IPS-18c (cell line): ENCODE measurements around the gene ZNF407.

Experiments
- H3K4me3 ChIP-seq: 2 replicates; pipeline ENCODE4 v1.7.0; 2013; ENCODE audit warnings: low read depth, mild to moderate bottlenecking, low read length, moderate library complexity; ENCODE audit not compliant: insufficient read depth
- H3K9me3 ChIP-seq: one replicate; pipeline ENCODE4 v1.6.1; 2013; ENCODE audit warnings: mild to moderate bottlenecking, low read length, moderate library complexity; ENCODE audit not compliant: control insufficient read depth, insufficient read depth

ZNF407 gene

GRCh38 chr18:75031717-75032317, 434.1 kb downstream of the ZNF407 start:
- Histone ChIP-seq H3K4me3 (no peak overlapping the region), H3K9me3 (no peaks in the 10 kb centered on the region)

- Histone ChIP-seq H3K4me3 (no peak overlapping the region), H3K9me3 (no peaks in the 10 kb centered on the region)
These were observed 435.8 kb downstream of the ZNF407 start for GRCh38 chr18:75033516-75033915.

- Histone ChIP-seq H3K9me3 (no peaks in the 10 kb centered on the region), H3K4me3 (no peak overlapping the region)
These were observed 437.3 kb downstream of the ZNF407 start for GRCh38 chr18:75034937-75035336.

- Histone ChIP-seq H3K4me3 (no peak overlapping the region), H3K9me3 (no peaks in the 10 kb centered on the region)
These were observed 438.3 kb downstream of the ZNF407 start for GRCh38 chr18:75035928-75036327.

- Histone ChIP-seq H3K9me3 (no peaks in the 10 kb centered on the region), H3K4me3 (no peak overlapping the region)
These were observed 439.4 kb downstream of the ZNF407 start for GRCh38 chr18:75036917-75037688.

GRCh38 chr18:75037689-75037955, 440.0 kb downstream of the ZNF407 start:
- Histone ChIP-seq H3K9me3 (no peaks in the 10 kb centered on the region), H3K4me3 (no peak overlapping the region)

GRCh38 chr18:75041586-75041985, 443.9 kb downstream of the ZNF407 start:
- no peaks in the 10 kb centered on the region for H3K9me3 ChIP-seq
- no peak overlapping the region for H3K4me3 ChIP-seq

- no peaks in the 10 kb centered on the region for H3K9me3 ChIP-seq
- H3K4me3 ChIP-seq: no peak overlapping the region
These were observed 445.8 kb downstream of the ZNF407 start for GRCh38 chr18:75043478-75043877.

- H3K9me3 ChIP-seq: no peaks in the 10 kb centered on the region
- no peak overlapping the region for H3K4me3 ChIP-seq
These were observed 446.6 kb downstream of the ZNF407 start for GRCh38 chr18:75044296-75044695.

GRCh38 chr18:75044791-75045190, 447.1 kb downstream of the ZNF407 start:
- Histone ChIP-seq H3K9me3 (no peaks in the 10 kb centered on the region), H3K4me3 (no peak overlapping the region)

- no peaks in the 10 kb centered on the region for H3K9me3 ChIP-seq
- no peak overlapping the region for H3K4me3 ChIP-seq
These were observed 447.6 kb downstream of the ZNF407 start for GRCh38 chr18:75045272-75045671.

- Histone ChIP-seq H3K4me3 (no peak overlapping the region), H3K9me3 (peaks cover 2% of the 10 kb centered on the region)
These were observed 449.7 kb downstream of the ZNF407 start for GRCh38 chr18:75047240-75047961.

GRCh38 chr18:75048776-75049454, 451.2 kb downstream of the ZNF407 start:
- H3K9me3 ChIP-seq: peaks cover 2% of the 10 kb centered on the region
- no peak overlapping the region for H3K4me3 ChIP-seq

- Histone ChIP-seq H3K4me3 (no peak overlapping the region), H3K9me3 (peaks cover 2% of the 10 kb centered on the region)
These were observed 451.8 kb downstream of the ZNF407 start for GRCh38 chr18:75049455-75049789.

- Histone ChIP-seq H3K9me3 (peaks cover 2% of the 10 kb centered on the region), H3K4me3 (no peak overlapping the region)
These were observed 454.1 kb downstream of the ZNF407 start for GRCh38 chr18:75051757-75052156.

- no peak overlapping the region for H3K4me3 ChIP-seq
These were observed 454.8 kb downstream of the ZNF407 start for GRCh38 chr18:75052475-75052874.

GRCh38 chr18:75053028-75053629, 455.5 kb downstream of the ZNF407 start:
- Histone ChIP-seq H3K9me3 (peaks cover 2% of the 10 kb centered on the region), H3K4me3 (no peak overlapping the region)

More at GRCh38 chr18:75052475-75052874, 454.8 kb downstream of the ZNF407 start:
- H3K9me3 ChIP-seq: peaks cover 2% of the 10 kb centered on the region
